HL-60 (cell line): ENCODE measurements around the gene ARG2.

Experiments used
- DNase-seq, 2 experiments: peaks; one replicate each; pipeline ENCODE4 v3.0.0-alpha.2; 2010 to 2020; ENCODE audit warnings: low read depth in 1 of 2, low spot score in 1 of 2
- H3K27ac ChIP-seq: fragments of 250-450 bp; sonication (Bioruptor Pico); replicated peaks from 2 replicates; pipeline ENCODE4 v1.5.1; 2020; ENCODE audit warnings: mild to moderate bottlenecking, moderate library complexity
- H3K27me3 ChIP-seq: fragments of 250-450 bp; sonication (Bioruptor Pico); 2 replicates; pipeline ENCODE4 v1.5.1; 2021; ENCODE audit warnings: mild to moderate bottlenecking, moderate library complexity; ENCODE audit not compliant: insufficient read depth, poor library complexity, severe bottlenecking
- H3K4me3 ChIP-seq: replicated peaks from 2 replicates; pipeline ENCODE4 v1.5.1; 2011; ENCODE audit warnings: mild to moderate bottlenecking, control low read depth, low read length; ENCODE audit not compliant: insufficient read depth
- CTCF ChIP-seq: IDR thresholded peaks from one replicate; pipeline ENCODE4 v1.5.1; 2011; ENCODE audit warnings: low read length, control low read depth, inconsistent platforms; ENCODE audit not compliant: insufficient read depth
- GABPA ChIP-seq: IDR thresholded peaks from 2 replicates; pipeline ENCODE4 v1.6.1; 2012; ENCODE audit warnings: low read depth
- POLR2AphosphoS5 ChIP-seq: IDR thresholded peaks from 2 replicates; pipeline ENCODE4 v1.6.1; 2012; ENCODE audit warnings: low read depth
- REST ChIP-seq: IDR thresholded peaks from 2 replicates; pipeline ENCODE4 v1.6.1; 2012; ENCODE audit warnings: low read depth; ENCODE audit not compliant: insufficient replicate concordance
- SPI1 ChIP-seq: IDR thresholded peaks from 2 replicates; pipeline ENCODE4 v1.6.1; 2012; ENCODE audit warnings: low read depth, mild to moderate bottlenecking, borderline replicate concordance

ARG2 gene

GRCh38 chr14:67698179-67698578 is 78.5 kb downstream of the ARG2 start:
- TF ChIP-seq SPI1 (no peak), REST (no peak), CTCF (no peak), GABPA (no peak), POLR2AphosphoS5 (no peak)
- Histone ChIP-seq H3K27me3 (no peaks in the 10 kb centered on the region), H3K4me3 (no peak overlapping the region), H3K27ac (no peak overlapping the region)
- DNase-seq: no peak
